ENCODE results near the gene AMFR.

Gene AMFR

DNA sequence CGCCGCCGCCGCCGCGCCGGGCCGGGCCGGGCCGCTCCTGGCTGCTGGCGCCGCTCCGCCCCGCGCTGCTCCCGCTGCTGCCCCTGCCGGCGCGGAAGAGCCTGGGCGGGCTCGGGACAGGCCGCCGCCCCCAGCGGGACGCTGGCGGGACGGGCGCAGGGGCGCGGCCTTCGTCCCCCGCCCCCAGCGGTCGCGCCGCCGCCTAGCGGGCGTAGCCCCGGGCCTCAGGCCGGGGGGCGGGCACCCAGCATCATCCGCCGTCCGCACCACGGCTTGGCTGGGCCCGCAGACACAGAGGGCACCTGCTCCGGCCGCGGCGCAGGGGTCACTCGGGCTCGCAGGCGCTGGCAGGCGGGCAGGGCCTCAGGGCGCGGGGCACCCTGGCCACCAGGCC, at the start of gene AMFR:
TSS of gene AMFR (minus strand) at position 107 of the 394 bp plus-strand sequence. CDS start 218 bp downstream, outside the sequence.
- peak; percentile 61 for DNase-seq

DNA sequence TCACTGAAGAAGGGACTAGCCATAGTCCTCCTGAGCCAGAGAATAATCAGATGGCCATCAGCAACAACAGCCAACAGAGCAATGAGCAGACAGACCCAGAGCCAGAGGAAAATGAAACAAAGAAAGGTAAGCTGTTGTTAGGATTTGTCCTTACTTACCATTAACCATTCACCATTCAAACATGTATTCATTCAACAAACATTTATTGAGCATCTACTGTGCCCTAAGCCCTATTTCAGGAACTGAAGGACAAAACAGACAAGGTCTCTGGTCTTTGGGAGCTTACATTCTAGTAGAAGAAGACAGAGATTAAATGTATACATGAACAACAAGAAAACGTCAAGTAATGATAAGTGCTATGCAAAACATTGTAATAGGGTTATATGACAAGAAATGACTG, 45.3 kb upstream of the AMFR start:
- DNase-seq = no peak

DNA sequence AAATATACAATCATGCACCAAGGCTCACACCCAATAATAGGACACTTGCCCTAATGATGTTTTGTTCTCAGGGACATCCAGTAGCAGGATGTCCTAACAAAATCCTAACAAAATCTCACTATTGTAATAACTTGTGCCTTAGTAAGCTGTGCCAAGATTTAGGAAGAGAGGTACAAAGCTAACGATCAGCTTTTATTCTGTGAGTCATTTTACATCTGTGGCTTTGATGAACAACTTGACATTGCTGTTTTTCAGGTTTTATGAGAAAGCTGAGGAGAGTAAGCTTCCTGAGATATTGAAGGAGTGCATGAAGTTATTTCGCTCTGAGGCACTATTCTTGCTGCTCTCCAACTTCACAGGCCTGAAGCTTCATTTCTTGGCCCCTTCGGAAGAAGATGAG, 44.9 kb upstream of the AMFR start:
- no peak for DNase-seq

DNA sequence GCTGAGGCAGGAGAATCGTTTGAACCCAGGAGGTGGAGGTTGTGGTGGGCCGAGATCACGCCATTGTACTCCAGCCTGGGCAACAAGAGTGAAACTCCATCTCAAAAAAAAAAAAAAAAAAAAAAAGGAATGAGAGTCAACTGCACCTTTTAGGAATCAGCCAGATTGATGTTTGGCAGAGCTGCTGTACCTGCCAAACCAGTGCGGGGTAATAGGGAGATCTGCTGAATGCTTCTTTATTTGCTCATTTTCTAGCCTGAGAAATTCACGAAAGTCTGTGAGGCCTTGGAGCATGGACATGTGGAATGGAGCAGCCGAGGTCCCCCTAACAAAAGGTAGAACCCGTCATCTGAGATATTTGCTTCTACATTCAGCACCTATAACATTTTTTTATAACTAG, 44.4 kb upstream of the AMFR start:
- no peak for DNase-seq

DNA sequence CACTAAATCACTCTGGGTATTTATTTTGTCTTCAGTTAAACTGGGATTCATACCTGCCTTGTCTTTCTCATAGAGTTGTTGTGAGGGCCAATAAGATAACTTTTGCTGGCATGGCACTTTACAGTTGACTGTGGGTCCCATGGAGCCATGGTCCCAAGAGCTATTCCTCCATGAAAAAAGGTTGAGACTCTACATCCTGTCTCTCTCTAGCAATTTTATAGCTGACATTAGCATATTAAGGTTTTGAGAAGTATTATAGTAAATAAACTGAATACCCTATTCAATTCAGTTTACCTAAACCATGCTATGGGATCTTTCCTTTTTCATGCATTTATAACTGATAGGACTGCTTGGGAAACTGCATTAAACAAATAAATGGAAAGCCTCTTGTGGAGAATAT, 43.5 kb upstream of the AMFR start:
- no peak for DNase-seq

DNA sequence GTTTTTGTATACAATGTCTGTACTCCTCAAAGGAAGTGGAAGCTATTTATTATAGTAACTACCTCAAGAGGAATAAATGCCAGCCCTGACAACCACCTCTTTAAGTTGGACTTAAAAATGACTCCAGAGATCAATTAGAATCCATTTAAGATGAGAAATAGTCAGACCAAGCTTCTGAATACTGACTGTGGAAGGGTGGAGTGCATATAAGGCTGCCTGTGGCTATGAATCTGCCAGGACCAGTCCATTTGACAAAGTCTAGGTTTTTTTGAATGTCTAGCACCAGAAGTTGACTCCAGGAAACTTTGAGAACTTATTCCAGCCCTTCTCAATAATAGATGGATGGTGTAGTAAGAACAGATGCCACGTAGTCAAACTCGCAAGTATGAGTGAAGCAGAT, 41.0 kb upstream of the AMFR start:
- DNase-seq = no peak

DNA sequence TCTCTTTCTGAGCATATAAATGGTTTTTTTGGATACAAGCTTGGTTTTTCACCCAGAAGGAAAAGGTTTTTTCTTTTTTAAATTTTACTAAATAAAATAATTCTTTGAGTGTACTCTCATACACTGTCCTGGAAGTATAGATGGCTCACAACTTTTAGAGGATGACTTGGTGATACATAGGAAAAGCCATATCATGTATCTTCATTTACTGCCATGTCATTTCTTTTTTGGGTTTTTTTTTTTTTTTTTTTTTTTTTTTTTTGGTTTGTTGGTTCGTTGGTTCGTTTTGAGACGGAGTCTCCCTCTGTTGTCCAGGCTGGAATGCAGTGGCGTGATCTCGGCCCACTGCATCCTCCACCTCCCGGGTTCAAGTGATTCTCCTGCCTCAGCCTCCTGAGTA, 37.8 kb upstream of the AMFR start:
- DNase-seq = no peak

DNA sequence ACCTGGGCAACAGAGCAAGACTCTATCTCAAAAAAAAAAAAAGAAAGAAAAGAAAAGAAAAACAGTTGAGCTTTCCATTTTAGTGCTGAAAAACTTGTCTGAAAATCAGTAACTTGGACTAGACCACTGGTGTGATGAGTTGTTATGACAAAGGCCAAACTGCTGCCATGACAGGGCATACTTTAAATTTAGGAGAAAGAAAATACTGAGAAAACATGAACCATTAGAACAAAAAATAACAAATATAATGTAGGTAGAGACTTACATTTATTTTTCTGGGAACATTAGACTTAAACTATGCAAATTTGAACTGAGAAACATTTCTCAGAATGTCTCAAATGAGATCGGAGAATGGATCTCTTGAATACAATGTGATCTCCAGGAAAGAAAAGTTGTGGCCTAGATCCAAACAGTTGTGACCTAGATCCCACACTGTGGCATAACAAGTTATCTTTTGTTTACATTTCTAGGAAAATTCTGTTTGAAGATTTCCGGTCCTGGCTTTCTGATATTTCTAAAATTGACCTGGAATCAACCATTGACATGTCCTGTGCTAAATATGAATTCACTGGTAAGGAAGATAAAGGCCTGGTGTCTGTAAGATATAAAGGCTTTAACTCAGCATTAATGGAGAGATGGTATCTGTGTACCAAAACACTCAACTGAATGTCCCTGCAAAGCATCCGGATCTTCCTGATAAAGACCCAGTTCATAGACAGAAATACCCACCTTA, 36.9 kb upstream of the AMFR start:
- no peak for DNase-seq

DNA sequence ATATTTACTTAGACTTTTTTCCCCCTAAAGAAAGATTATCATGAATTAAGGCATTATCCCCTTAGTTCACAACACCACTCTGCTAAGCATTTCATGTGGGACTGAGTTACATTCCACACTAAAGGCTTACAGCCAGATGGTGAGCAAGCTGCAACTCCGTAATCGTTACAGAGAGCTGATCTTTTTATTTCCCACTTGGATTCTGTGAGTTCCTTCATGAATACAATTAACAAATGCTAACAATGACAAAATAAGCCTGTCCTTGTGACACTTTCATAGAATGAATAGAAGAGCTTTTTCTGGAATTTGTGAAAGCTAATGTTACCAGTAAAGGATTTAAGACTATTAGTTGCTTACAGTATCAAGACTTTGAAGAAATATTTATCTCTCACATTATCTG, 34.8 kb upstream of the AMFR start:
- no peak for DNase-seq

DNA sequence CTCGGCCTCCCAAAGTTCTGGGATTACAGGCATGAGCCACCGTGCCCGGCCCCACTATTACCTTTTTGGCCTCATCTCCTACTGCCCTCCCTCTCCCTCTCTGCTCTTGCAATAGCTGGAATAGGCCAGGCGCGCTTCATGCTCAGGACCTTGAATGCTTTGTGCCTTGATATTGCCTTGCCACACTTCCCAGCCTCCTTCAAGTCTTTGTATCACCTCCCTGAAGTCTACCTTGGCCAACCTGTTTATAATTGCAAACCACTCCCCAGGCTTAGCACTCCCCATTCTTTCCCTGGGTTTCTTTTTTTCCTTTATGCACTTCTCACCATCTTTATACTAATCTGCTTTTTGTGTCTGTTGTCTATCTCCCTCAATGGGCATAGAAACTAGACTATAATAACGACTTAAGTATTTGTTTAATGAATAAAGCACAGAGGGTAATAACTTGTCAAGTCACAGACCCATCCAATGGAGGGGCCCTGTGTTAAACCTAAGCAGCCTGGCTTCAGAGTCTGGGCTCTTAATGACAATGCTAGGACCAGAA, 32.7 kb upstream of the AMFR start:
- DNase-seq = no peak

DNA sequence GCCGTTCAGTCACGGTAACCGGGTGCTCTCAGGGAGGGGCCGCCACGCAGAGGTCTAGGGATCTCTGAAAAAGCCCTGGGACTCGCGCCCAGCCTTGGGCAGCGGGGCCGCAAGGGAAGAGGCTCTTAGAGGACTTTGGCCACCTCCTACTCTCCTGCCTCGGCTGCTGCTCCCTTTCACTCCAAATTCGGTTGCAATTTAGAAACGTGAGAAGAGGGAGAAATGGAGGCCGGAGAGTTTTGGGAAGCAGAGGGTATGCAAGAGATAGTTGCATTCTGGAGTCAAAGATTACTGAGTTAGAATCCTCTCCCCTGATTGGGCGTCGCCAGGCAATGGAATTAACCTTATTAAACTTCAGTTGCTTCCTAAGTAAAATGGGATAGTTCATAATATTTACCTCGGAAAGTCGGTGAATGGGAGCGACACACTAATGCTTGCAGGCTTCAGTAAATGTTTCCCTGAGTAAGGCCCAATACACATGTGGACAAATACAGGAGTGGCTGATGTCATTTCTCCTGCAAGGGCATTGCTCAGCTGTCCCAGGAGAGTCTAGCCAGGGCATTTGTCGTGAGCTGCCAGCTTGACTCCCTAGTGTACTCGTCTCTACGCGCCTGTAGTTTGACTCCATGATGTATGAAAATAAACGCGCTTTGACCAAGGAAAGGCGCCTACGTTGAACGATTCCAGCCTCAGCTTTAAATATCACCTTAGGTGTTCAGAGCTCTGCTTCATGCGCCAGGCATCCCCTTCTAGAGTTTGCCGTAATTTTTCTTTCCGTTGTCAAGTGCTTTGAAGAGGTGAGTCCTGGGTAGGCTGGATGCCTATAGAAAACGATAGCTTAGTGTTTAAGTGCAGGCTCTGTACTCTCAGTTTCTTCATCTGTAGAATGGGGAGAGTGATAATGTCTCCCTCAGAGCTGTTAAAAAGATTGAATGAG, 26.7 kb upstream of the AMFR start:
- DNase-seq = peak in 1 of 2 experiments; percentile 20

DNA sequence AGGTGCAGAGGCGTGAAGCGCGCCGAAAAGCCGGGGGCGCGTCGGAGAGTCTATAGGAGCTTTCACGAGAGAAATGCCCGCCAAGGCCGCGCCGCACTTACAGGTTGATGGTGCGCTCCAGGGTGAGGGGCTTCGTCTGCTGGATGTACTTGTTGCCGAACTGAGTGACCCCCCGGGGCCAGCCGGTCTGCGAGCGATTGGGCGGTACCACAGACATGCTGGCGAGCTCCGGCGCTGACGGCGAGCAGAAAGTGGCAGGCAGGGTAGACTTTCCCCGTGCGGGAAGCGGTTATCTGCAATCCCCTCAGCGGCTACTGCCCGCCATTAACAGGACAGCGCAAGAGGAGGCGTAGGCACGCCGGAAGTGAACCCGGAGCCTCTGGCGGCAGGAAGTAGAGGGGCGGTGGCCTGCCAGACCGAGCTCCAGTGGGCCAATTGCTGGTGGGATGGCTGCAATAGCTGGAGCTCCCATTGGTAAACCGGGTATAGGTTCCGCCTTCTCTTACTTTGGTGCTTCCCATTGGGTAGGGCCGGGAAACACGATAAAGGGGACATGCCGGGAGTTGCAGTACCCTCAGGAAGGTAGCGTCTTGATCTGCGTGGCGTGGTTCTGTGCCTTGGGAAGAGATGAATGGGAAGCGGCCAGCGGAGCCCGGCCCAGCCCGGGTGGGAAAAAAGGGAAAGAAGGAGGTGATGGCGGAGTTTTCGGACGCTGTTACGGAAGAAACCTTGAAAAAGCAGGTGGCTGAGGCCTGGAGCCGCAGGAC, 25.8 kb upstream of the AMFR start, which contains the start of the genes NUDT21 and OGFOD1:
TSS of gene NUDT21 (minus strand) at position 347 of the 767 bp plus-strand sequence. CDS start at position 217, 130 bp downstream.
TSS of gene OGFOD1 (plus strand) at position 569 of the 767 bp plus-strand sequence. CDS start at position 628, 59 bp downstream.
- peak; percentile 86 to 91 for DNase-seq

DNA sequence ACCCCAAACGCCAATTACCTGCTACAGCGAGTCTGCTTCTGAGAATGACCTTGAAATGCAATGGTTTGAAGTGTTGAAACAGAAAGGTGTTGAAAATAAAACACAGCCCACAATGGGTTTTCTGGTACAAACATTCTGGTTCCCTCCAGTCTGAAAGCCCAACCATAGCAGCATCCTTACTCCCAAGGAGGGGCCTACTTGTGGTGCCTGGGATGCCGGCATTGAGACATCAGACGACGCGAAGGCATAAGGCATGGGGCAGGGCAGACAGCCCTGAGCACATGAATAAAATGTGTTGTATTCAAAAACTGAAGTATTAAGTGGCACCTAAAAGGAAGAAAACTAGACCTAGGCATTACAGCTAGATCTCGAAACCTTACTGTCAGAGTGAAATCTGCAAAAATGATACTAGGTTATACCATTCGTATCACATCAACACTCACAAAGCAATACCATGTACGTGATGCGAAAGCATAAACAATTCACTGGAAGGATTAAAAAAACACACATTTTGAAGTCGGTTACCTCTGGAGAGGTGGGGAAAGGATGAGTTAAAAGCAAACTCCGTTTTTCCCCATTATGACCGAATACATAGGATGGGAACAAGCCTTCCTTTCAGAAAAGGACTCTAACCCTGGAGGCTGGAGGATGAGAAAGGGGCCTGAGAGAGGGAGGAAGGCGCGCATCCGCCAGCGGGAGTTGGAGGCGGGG, 25.1 kb upstream of the AMFR start:
- peak in 1 of 2 experiments; percentile 26 for DNase-seq

DNA sequence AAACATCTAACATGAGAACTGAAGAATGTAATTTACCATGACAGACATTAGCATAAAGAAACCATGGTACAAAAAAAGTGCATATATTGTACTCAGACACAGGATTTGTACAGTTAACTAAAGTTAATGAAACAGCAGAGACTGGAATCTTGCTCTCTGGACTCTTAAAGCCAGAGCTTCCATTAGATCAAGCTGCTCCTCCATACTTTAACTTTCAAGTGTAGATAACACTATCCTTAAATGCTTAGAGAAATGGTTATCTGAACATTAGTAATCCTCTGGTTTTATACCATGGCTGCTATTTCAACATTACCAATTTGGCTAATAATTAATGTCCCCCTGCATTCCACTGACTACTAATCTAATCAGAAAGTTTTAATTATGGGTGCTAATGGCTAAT, 22.7 kb upstream of the AMFR start:
- no peak for DNase-seq

DNA sequence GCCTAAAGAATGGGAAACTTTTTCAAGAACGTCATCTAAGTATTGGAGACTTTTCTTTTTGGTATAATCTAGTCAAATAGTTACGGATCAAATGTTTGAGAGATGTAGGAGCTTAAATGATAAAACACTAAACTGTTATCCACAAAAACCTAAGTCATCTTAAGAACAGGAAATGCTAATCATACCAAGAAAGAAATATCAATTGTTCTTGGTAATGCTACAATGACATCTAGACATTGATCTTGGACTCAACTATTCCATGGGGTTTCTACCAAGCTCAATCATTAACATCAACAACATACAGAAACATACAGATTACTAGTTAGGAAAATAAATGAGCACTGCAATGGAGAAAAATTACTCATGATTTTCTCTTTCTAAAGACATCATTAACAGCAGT, 21.9 kb upstream of the AMFR start:
- DNase-seq = no peak

DNA sequence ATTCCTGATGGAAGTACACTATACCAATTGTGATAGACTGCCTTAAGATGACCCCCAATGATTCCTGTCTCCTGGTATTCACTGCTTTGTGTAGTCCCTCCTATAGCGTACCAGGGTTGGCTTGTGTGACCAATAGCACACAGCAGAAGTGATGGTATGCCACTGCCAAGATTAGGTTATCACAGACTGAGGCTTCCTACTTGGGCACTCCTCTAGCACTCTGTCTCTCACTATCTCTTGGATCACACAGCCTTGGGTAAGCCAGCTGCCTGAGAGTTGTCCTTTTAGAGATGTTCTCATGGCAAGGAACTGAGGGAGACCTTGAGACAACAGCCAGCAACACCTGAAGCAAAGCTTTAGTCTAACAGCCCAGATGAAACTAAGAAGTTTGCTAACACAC, 12.7 kb upstream of the AMFR start:
- no peak for DNase-seq

DNA sequence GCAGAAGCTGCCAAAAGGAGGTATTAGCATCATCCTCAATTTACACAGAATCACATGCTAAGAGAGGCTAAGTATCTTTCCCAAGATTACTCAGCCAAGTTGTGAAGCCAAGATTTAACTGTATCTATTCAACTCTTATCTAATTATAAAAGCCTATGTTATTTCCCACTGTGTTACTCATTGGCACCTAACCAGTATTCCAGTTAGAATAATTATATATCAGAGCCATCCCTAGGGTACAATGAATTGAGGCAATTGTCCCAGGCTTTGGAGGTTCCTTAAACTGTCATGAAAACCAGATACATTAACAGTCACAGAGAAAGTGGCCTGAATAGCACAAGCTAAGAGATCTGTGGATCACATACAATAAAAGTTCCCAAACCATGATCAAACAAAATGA, 10.9 kb upstream of the AMFR start:
- DNase-seq = no peak

DNA sequence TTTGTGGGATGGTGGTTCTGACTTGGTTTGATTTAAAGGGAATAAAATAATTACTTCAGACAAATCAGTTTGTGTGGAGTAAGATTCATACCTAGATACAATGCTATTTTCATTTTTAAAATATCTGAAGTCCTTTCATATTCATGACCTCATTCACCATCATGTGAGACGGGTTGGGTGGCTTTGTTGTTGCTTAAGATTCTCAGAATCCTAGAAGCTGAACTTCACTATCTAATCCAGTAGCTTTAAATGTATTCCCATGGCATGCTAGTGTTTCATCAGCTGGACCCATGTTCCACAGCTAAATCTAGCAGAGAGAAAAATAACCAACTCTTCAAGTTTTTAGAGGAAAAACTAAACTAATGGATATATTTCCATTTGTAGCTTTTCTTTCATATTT, 2.7 kb upstream of the AMFR start:
- DNase-seq = no peak

DNA sequence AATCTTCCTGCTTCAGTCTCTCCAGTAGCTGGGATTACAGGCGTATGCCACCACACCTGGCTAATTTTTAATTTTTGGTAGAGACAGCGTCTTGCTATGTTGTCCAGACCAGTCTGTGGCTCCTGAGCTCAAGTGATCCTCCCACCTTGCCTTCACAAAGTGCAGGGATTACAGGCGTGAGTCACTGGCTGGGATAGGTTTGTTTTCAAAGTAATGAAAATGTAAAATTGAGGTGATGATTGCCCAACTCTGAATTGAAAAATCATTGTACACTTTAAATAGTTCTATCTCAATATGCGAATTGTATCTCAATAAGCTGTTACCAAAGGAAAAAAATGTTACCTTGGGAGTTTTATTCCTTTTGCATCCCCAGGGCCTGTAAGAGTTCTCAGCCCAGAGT, 1.2 kb upstream of the AMFR start:
- no peak for DNase-seq

DNA sequence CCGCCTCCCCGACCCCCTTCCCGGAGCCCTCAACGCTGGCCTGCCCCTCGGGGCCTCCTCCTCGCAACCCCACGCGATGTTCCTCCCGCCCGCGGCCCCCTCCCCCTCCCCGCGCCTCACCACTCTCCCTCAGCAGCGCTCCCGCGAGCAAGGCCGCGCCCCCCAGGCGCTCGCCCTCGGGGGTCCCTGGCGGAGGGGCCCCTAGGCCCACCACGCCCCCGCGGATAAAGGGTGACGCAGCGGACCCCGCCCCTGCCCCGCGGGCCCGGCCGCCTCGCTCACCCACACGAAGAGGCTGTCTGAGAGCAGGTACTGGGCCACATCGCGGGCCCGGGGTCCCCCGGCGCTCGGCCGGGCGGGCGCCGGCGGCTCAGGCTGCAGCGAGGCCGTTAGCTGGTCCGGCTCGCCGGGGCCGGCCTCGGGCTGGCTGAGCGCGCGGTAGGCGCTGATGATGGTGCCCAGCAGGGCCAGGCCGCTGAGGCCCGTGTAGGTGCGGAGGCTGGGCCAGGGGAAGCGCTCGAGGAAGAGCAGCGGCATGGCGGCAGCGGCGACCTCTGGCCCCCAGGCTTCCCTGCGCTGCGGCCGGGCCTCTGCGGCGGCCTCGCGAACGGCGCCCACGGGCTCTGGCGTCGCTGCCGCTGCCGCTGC, 430 bp downstream of the AMFR start:
- DNase-seq = peak; percentile 25 to 37

DNA sequence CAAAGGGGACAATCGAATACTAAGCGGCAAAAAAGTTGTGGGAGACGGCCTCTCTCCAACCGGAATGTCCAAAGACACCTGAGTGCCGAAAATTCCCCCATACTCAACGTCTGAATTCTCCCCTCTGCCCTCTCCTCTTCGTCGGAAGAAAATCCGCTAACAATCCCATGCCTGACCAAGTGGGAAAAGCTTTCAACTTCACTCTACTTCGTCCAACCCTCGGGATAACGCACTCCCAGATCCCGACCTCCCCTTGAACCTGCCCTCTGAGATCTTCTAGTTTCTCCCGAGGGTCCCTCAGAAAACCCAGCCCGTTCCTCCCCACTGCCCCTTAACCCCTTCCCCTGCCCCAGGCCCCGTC, 961 bp downstream of the AMFR start:
- DNase-seq = peak in 1 of 2 experiments; percentile 6
